Mononuclear cell (primary cell): Measurements from ENCODE around the gene ABCG8. TPM values are rescaled to one million over a fixed set of nuclear protein-coding genes. Genes with fewer than 3 reads are reported as not detected.

ENCODE experiments used
- H3K27me3 ChIP-seq: 2 replicates; pipeline ENCODE4 v1.6.0; 2011; ENCODE audit warnings: low read length, control low read depth; ENCODE audit not compliant: insufficient read depth
- H3K4me1 ChIP-seq: 2 replicates; pipeline ENCODE4 v1.5.1; 2011; ENCODE audit warnings: mild to moderate bottlenecking, low read length, control low read depth; ENCODE audit not compliant: insufficient read depth
- H3K4me3 ChIP-seq: 2 replicates; pipeline ENCODE4 v1.5.1; 2011; ENCODE audit warnings: mild to moderate bottlenecking, low read length, moderate library complexity
- H3K9me3 ChIP-seq: 2 replicates; pipeline ENCODE4 v1.5.1; 2011; ENCODE audit warnings: low read depth, mild to moderate bottlenecking, control low read depth, low read length
- total RNA-seq: library from RNA; depleted of rRNA; stranded (reverse); fragments of >200 nt; gene quantifications from one replicate; pipeline ENCODE4 v1.2.3, GENCODE V29; 2012

ABCG8 gene
- total RNA-seq, 1 donor, result not detected

DNA sequence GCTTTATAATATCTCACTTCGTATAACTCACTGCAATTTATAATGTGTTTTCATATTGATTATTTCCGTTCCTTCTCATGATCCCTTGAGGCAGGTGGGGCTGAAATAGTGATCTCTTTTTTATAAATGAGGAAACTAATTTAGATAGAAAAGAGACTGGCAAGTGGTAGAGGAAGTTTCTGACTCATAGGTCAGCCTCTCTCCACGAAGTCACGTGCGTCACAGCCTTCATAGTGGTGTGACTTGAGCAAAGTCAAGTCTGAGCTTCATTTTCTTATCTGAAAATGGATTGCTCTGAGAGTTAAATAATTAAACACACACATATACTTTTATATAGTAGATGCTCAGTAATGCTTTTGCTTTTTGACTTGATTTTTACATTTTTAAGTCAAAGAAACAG is 20.0 kb upstream of the ABCG8 start:
- no peak overlapping the region for H3K4me3 ChIP-seq
- no peaks in the 10 kb centered on the region for H3K27me3 ChIP-seq
- no peaks in the 10 kb centered on the region for H3K9me3 ChIP-seq
- no peaks in the 10 kb centered on the region for H3K4me1 ChIP-seq

DNA sequence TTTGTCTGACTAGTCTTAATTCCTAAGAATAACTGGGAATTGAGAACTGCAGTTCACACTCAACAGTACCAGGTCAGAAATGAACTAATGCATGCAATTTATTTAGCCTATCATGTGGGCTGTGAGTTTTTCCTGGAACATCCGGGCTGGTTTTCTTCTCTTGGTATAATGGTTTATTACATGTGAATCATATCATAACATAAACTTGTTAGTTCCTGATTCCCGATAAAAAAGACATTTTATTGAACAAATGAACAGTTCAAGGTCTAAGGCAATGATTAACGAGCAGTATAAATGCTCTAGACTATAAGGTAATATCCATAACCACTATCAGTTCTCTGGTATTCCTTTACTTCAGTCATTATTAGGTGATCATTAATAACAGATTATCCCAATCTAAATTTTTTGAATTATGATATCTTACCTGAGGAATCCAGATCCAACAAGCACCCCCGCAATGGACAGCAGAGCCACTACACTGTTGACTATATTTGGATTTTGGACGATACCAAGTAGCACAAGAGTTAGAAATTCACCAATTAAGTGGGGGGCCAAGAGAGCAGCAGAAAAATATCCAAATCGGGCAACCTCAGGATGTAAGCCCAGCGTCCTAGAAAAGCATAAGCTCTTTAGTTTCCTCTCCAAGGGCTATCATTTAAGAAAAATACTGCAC is 19.1 kb upstream of the ABCG8 start:
- Histone ChIP-seq H3K27me3 (no peaks in the 10 kb centered on the region), H3K9me3 (no peaks in the 10 kb centered on the region), H3K4me3 (no peak overlapping the region), H3K4me1 (no peaks in the 10 kb centered on the region)

DNA sequence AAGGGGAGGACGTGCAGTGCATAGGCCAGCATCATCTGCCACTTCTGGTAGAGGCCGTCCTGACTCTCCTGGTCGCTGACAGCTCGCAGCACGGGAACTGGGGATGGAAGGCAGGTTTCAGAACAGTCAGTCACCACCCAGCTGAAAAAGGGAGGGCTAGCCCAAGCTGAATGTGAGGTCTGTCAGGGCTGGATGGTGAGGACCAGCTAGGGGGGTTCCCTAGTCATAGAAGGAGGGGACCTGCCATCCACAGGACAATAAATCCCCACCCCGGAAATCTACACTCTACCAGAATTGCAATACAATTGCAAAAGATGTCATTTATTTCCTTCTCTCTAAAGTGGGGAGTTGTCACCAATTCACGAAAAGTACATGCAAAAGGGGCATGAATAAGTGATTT is 15.9 kb upstream of the ABCG8 start:
- H3K4me1 ChIP-seq, result no peaks in the 10 kb centered on the region
- no peaks in the 10 kb centered on the region for H3K9me3 ChIP-seq
- no peaks in the 10 kb centered on the region for H3K27me3 ChIP-seq
- no peak overlapping the region for H3K4me3 ChIP-seq

DNA sequence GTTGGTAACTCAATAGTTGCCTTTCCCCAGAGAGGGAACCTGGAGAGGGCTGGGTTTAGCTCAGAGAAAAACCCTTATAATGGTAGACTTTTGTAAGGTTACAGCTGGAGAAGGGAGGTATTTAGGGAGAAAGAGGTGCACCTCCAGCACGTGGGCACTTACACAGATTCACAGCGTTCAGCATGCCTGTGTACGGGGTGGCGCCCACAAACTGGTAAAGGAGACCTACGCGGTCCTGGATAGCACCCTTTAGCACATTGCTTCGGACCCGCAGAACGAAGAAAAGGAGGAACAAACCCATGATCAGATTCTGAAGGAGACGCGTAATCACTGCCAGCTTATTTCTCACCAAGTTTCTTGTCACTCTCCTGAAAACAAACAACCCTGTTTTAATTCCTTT is 15.0 kb upstream of the ABCG8 start:
- Histone ChIP-seq H3K4me3 (no peak overlapping the region), H3K4me1 (no peaks in the 10 kb centered on the region), H3K9me3 (no peaks in the 10 kb centered on the region), H3K27me3 (no peaks in the 10 kb centered on the region)

DNA sequence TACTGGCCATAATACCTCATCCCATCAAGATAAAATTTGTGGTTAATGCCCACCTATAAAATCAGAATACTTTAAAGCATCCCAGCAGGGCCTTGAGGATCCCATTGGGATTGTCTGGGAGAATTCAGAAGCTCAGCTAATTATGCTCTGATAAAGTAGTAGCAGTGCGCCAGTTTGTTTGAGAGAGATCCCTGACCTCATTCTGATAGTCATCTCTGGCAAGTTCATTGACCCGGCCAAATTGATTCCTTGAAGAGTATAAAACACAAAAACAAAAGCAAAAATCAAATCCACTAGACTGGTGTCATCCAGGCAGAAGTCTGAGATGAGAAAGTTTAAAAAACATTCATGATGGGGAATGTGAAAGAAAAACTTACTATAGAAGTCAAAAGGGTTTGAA is 14.3 kb upstream of the ABCG8 start:
- H3K9me3 ChIP-seq, result no peaks in the 10 kb centered on the region
- H3K27me3 ChIP-seq, result no peaks in the 10 kb centered on the region
- no peak overlapping the region for H3K4me3 ChIP-seq
- no peaks in the 10 kb centered on the region for H3K4me1 ChIP-seq

DNA sequence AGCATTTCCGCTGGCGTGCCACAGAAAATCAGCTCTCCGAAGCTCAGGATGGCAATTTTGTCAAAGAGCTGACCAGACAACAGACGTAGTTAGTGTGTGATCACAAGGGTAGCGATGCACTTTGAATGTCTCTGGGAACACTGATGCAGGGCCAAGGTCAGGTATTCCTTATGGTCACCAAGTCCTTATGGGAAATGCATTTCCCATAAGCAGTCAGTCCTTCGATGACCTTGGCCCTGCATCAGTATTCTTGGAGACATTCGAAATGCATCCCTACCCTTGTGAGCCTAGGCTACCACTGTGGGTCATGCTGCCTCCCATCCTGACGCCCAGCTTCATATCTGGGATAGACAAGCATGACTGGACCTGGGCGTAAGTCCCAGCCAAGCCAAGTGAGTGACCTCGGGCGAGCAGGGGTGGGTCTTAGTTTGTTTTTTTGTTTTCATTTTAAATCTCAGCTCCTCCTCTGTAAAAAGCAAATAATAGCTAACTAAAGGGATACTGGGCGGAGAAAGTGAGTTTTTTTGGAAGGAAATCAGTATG is 13.7 kb upstream of the ABCG8 start:
- H3K27me3 ChIP-seq, result peaks cover 2% of the 10 kb centered on the region
- H3K4me1 ChIP-seq, result no peaks in the 10 kb centered on the region
- H3K4me3 ChIP-seq, result no peak overlapping the region
- no peaks in the 10 kb centered on the region for H3K9me3 ChIP-seq

DNA sequence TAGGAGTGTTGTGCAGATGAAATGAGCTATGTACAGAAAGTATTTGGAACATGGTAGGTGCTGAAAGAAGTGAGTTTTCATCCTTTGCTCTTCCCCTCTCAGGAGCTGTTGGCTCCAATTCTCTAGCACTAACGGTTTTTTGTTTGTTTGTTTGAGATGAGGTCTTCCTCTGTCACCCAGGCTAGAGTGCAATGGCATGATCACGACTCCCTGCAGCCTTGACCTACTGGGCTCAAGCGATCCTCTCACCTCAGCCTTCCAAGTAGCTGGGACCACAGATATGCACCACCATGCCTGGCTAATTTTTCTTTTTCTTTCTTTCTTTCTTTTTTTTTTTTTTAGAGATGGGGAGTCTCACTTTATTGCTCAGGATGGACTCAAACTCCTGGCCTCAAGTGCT is 12.9 kb upstream of the ABCG8 start:
- H3K9me3 ChIP-seq, result no peaks in the 10 kb centered on the region
- H3K4me3 ChIP-seq, result no peak overlapping the region
- no peaks in the 10 kb centered on the region for H3K4me1 ChIP-seq
- H3K27me3 ChIP-seq, result peaks cover 10% of the 10 kb centered on the region

DNA sequence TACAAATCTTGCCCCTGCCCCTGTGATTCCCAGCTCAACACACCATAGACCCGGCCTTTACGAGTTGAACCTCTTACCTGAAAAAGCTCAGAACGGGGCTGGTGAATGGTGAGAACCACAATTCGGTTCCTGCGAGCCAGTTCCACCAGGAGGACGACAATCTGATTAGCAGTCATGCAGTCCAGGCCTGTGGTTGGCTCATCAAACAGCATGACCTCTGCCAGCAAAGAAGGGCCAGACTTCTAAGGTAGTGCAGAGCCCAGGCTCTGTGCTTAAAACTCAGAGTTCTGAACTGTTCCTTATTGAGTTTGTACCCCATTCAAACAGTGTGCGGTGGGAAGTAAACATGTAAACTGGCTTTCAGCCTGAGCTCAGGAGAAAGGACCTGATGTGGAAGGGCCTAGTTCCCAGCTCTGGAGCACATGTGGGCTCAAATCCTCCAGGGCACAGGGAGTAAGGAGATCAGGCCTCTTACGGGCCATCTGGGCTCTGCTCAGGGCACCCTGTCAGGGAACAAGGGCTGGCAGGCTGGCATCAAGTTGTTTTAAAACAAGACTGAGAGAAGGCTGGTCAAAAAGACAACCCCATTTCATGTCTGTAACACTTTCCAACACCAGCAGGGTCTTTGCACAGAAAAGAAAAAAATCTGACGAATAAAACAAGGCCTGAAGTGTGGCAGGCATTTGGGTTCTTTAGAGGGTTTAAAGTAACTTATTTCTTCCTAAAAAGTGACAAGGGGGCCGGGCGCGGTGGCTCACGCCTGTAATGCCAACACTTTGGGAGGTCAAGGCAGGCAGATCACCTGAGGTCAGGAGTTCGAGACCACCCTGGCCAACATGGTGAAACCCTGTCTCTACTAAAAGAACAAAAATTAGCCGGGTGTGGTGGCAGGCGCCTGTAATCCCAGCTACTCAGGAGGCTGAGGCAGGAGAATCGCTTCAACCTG is 12.2 kb upstream of the ABCG8 start:
- peaks cover 17% of the 10 kb centered on the region for H3K27me3 ChIP-seq
- no peak overlapping the region for H3K4me3 ChIP-seq
- H3K4me1 ChIP-seq, result no peaks in the 10 kb centered on the region

DNA sequence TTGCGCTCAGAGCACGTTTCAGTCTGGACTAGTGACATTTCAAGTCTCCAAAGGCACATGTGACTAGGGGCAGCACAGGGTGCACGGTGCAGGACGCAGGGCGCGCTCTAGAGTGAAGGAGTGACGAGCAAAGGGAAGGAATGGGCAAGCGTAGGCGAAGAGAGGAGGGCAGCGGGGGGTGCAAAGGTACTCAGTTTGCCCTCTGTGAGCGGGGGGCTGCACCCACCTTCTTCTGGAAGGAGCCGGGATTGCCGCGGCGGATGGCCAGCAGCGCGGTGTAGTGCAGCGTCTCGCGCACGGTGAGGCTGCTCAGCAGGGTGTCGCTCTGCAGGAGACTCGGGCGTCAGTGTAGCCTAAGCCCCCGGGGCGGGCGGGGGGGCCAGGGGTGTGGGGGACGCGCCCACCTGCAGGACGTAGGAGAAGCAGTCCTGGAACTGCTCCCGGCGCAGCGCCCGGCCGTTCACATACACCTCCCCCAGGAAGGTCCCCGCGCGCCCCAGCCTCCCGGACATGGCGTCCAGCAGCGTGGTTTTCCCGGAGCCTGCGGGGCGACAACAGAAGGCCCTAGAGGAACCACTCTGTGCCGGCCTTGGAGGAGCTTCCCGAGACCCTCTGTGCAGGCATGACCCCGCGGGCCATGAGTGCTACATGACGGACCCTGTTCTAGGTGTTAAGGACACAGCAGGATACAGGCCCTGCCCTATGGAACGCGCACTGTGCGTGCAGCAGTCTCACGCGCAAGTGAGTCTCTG is 7.1 kb upstream of the ABCG8 start:
- H3K27me3 ChIP-seq, result peaks cover 23% of the 10 kb centered on the region
- no peaks in the 10 kb centered on the region for H3K9me3 ChIP-seq
- H3K4me3 ChIP-seq, result no peak overlapping the region
- H3K4me1 ChIP-seq, result no peaks in the 10 kb centered on the region

More for the DNA sequence above, 12.2 kb upstream of the ABCG8 start:
- no peaks in the 10 kb centered on the region for H3K9me3 ChIP-seq

DNA sequence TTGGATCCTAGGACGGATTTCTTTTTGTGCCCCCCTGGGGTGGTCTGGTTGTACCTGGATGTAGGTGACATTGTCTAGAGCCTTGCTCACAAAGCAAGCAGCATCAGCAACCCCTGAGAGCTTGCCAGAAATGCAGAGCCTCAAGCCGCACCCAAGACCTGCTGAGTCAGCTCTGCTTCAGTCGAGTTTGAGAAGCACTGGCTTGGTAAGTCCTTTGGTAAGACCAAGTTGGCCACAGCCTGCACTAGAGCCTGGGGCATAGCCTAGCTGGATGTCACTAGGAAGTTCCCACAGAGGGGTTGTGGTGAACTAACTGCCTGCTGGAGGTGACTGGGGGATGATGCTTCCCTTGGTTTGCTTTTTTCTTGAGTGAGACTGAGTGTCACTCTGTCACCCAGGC is 6.3 kb upstream of the ABCG8 start:
- Histone ChIP-seq H3K4me3 (no peak overlapping the region), H3K27me3 (peaks cover 23% of the 10 kb centered on the region), H3K9me3 (no peaks in the 10 kb centered on the region), H3K4me1 (no peaks in the 10 kb centered on the region)

DNA sequence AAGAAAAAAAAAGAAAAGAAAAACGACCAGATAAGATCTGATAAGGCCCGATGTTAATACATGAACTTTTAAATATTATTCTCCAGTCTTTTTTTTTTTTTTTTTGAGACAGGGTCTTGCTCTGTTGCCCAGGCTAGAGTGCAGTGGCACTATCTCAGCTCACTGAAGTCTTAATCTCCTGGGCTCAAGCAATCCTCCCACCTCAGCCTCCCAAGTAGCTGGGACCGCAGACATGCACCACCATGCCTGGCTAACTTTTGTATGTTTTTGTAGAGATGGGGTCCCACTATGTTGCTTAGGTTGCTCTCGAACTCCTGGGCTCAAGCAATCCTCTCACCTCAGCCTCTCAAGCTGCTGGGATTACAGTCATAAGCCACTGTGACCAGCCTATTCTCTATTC is 1.7 kb upstream of the ABCG8 start:
- no peaks in the 10 kb centered on the region for H3K4me1 ChIP-seq
- no peak overlapping the region for H3K4me3 ChIP-seq
- no peaks in the 10 kb centered on the region for H3K9me3 ChIP-seq
- H3K27me3 ChIP-seq, result peaks cover 3% of the 10 kb centered on the region

DNA sequence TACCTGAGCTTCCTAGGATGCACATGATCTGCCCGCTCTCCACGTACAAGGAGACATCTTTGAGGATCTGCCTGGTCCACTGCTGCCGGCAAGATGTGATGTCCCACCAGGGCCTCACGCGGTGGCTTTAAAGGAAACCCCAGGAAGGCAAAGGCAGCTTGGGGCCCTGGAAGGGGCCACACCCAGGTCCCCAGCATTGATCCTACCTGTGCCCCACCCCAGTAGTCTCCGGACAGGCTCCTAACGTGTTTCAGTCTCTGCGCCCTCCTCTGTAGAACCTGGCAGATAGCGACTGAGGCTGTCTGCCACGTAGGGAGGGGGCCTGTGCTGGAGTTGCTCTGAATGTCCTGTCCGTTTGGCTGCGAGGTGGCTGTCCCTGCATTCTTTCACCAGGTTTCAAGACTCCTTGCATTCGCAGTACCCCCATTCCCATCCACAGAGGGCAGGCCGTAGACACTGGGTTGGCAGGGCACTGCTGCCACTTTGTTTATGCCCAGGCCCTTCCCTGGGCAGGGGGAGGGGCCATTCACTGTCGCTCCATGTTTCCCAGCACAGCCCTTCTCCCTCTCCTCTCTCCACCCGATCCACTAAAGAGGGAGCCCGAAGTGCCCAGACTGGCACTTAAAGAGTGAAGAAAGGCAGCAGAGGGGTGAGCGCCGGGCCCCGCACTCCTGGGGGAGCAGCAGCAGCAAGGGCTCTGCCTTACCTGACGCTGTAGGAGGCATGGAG is 776 bp upstream of the ABCG8 start:
- Histone ChIP-seq H3K4me1 (no peaks in the 10 kb centered on the region), H3K27me3 (no peaks in the 10 kb centered on the region), H3K4me3 (no peak overlapping the region), H3K9me3 (no peaks in the 10 kb centered on the region)

DNA sequence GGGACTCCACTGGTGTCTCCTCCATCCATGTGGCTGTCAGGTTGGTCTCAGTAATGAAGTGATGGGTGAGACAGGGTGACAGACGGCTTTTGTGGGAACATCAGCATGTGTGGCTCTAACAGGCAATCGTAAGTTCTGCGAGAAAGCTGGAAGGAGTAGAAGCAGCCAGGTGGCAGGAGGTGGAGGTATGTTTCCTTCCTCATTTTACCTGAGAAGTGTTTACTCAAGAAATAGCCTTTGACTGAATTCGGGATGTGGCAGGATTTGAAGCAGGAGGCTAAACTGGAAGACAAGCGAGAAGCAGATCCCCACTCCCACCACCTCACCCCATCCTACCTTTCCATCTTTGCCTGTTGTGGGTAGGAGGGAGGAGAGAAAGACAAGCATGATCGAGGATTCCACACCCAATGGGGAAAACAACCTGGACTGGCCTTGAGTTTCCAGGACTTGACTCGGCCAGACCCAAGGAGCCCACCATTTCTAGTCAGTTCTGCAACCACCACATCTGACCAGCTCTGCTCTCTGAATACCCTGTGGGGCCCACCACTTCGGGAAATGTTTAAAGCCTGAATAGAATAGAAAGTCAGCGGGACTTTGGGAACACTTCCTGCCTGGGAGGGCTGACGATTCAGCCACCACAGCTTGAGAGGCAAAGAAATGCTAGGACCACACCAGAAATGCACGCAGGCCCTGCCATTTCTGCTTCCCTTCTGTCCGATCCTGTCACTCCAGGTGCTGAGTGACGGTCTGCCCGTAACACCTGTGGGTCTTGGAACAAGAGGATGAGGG is 1.2 kb downstream of the ABCG8 start:
- H3K4me1 ChIP-seq, result no peaks in the 10 kb centered on the region
- H3K4me3 ChIP-seq, result no peak overlapping the region
- no peaks in the 10 kb centered on the region for H3K27me3 ChIP-seq
- no peaks in the 10 kb centered on the region for H3K9me3 ChIP-seq

DNA sequence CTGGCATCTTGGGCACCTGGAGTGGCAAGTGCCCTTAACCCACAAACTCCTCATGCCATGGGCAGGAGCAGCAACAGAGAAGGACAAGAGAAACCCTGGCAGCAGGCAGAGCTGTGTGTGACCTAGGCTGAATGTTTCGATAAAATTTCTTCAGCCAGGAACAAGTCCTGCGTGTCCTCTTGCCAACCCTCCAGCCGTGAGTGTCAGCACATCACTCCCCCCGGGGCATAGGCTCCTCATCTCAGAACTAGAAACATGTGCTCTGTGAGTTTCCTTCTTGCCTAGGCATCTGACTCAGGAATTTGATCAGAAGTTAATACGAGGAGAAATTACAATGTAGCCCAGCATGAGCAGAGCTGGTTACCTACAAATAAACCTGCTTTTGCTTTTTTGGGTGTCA is 2.2 kb downstream of the ABCG8 start:
- Histone ChIP-seq H3K9me3 (no peaks in the 10 kb centered on the region), H3K27me3 (no peaks in the 10 kb centered on the region), H3K4me3 (no peak overlapping the region), H3K4me1 (no peaks in the 10 kb centered on the region)
